ENCODE data around the gene DGKI.

Gene DGKI

DNA sequence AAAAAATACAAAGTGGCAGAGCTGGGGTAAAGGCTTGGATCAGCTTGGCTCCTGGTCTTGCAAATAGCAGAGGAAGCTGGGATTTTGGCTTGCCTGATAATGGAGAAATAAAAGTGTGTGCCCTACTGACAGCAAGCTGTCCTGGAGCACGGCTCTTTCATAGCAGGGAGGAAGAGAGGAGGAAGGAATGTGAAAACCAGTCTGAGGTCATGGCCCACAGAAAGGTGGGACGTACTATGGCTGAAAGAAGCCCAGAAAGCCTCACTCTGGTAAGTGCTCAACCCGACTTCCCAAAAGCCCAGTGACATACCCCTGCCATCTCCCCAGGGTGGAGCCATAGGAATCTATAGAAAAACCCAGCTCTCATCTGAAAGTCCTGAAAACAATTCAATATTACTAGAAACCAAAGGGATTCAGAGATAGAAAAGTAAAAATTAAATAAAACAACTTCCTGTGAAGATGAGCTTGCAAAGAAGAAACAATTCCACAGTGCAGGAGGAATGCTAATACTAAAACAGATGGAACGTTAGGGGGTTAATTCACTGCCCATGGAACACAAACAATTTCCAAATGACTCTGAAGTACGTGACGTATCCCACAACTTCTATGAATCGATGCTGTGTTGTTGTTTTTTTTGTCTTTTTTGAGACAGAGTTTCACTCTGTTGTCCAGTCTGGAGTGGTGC is 256.6 kb downstream of the DGKI start:
- DNase-seq, result no peak

DNA sequence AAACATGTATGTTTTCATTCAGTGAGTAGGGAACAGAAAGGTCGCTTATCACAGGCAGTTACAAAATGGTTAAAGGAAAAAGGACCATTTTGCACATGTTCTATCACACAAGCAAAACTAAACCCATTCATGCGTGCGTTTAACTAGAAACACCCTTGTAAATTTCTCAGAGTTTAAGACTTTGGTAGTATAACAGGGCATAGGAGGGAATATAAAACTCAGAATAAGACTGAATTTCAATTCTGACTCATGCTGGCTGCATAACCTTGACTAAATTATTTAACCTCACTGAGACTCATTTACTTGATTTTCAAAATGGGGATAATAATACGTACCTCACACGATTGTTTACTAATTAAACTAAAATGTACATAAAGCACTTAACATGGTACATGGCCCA is 259.4 kb downstream of the DGKI start:
- DNase-seq, result no peak

DNA sequence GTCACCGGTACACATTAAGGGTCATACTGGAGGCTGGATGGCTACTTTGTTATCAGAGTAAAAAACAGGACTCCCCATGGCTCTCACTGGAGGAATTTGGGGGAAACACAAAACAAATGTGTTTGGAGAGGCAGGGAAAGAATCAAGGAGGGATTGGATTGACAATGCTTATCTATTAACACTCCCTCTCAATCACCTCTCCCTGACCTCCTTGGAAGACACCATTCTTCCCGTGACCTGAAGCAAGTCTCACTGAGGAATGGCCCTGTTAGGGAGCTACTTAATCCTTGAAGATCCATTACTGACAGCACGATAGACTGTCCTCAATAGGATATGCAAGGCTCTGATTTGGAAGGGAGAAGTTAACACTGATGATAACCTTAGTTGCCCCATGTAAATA is 261.2 kb downstream of the DGKI start:
- DNase-seq, result no peak

DNA sequence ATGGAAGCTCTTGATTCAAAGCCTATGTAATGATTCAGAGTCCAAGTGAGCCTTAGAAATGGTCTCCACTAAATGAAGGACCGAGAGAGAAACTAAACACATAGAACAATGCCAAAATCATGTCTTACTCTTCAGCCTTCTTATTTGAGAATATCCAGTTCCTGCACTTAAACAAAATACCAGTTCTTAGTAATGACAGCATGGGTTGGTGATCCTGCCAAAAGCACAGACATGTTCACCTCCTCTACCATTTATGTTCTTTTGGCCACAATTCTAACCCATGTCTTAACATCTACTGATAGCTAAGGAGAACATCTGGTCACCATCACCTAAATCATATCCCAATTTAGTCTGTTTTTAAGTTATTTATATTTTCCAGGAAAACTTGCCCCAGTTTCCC is 263.6 kb downstream of the DGKI start:
- DNase-seq, result no peak

- DNase-seq, result no peak
Observed at GRCh38 chr7:137579913-137580640, 266.7 kb downstream of the DGKI start.

- DNase-seq, result no peak
Observed at GRCh38 chr7:137578541-137578940, 268.2 kb downstream of the DGKI start.

- DNase-seq, result no peak
Observed at GRCh38 chr7:137577184-137577583, 269.6 kb downstream of the DGKI start.

DNA sequence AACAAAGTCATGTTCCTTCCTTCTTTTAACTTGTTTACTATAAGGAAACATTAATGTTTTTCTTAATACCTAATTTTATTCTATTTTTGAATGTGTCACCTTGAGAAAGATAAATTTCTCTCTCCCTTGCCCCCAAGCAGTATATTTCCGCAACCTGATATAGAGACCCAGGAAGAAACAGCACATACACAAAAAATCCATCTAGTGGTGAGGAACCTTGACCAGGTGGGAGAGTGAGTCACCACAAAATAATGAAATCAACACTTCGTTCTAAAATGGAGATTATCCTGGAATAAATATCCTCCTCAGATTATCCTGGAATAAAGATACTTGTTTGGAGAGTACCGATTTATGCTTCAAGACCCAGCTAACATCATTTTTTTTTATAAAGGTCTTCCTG is 270.3 kb downstream of the DGKI start:
- no peak for DNase-seq

DNA sequence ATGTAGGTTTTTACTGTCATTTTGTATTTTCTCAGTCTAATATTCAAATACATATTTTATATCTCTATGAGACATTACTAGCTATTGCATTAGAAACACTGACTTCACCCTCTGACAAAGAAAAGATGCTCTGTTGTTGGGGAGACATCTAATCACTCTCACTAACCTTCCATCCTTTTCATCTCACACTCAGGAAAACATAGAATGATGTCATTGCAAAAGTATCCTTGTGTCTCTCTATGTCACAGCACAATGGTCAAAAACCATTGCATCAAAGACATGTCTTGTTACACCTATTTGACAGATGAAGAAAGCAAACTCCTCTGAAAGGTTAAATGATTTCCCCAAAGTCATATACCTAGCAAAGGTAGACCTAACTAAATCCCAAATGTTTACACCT is 272.0 kb downstream of the DGKI start:
- DNase-seq, result no peak

- DNase-seq, result no peak
Observed at GRCh38 chr7:137572056-137572784, 274.6 kb downstream of the DGKI start.

DNA sequence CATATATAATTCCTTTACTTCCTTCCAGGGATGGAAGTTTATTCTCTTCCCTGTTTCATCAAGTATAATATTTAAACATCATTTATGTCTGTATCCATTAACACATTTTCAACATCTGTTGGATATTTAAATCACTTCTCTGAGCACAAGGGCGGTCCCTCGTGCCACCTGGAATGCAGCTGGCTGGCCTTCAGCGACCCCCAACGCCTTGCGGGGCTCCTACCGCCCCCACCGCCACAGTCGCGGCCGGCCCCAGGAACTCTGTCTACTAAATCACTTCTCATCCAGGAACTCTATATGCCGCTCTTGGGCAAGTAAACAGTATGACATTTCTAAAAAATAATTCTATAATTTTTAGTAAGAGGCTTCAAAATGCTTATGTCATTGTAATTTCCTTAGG is 282.1 kb downstream of the DGKI start:
- no peak for DNase-seq

- no peak for DNase-seq
Observed at GRCh38 chr7:137563981-137564380, 282.8 kb downstream of the DGKI start.

DNA sequence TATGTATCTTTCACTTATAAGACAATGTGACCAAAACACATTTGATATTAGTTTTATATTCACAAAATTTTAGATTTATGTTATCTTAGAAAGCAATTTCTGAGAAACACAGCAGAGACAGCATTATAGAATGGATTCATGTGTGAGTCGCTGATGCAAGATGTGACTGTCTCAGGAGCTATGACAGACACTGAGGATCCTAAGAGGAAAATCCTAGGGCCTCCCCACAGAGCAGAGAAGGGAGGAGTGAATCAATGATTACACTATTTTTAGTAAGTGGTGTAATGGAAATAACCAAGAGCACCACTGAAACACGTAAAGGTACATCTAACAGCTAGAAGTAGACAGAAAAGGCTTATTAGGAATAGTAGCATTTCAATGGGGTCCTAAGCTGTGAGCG is 299.3 kb downstream of the DGKI start:
- DNase-seq, result no peak

GRCh38 chr7:137546671-137547070 is 300.1 kb downstream of the DGKI start:
- no peak for DNase-seq

- DNase-seq, result no peak
Observed at GRCh38 chr7:137546009-137546408, 300.8 kb downstream of the DGKI start.

- no peak for DNase-seq
Observed at GRCh38 chr7:137545059-137545716, 301.6 kb downstream of the DGKI start.

- no peak for DNase-seq
Observed at GRCh38 chr7:137544453-137545058, 302.2 kb downstream of the DGKI start.

GRCh38 chr7:137539111-137539715 is 307.6 kb downstream of the DGKI start:
- no peak for DNase-seq

DNA sequence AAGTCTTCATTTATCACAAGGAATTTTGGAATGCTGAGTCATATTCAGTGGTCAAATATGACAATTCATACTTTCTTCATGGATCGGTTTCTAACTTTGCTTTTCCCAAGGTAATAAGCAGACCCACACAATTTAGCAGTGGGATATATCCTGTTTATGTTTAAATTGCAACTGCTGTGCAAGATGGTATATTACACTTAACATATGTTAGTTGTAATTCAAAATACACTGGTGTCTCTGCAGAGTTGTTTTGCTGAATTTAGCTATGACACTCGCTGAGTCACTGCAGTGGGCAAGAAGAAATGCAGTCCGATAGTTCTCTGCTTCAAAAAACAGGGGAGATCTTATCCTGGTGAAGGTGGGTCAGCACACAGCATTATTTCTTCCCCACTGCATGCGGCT is 308.4 kb downstream of the DGKI start:
- DNase-seq, result no peak

DNA sequence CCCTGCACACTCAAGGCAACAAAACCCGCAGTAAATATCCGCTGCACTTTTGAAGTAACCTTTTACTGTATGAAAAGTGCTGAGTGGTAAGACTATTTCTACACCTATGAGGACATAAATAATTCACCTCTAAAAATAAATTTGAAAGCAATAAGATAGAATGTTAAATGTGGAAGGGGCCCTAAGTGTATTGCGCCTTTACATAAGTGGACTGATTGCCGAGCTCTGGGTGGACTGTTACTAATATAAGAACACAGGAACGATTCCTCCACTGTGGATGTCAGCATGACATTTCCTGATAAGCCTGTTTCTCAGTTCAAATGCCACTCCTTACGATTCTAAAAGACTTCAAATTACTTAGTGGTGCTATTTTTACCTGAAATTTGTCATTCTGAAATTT is 311.2 kb downstream of the DGKI start:
- DNase-seq, result no peak

- DNase-seq, result no peak
Observed at GRCh38 chr7:137531671-137532070, 315.1 kb downstream of the DGKI start.

DNA sequence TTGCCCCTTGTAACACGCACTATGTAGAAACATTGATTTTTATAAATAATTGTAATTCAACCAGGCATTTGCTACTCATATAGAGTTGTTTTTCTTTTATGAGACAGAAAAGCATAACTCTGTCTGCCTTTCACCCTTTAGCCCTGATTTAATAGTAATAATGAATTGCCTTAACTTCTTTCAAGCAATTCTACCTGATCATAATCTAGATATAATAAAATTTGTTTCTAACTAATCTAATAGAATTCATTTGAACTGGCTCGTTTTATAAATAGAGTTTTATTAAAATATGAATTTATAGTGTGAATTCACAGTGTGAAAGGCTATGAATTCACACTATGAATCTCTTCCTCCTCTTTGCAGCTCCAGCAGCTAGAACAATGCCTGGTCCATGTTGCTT is 319.1 kb downstream of the DGKI start:
- no peak for DNase-seq

DNA sequence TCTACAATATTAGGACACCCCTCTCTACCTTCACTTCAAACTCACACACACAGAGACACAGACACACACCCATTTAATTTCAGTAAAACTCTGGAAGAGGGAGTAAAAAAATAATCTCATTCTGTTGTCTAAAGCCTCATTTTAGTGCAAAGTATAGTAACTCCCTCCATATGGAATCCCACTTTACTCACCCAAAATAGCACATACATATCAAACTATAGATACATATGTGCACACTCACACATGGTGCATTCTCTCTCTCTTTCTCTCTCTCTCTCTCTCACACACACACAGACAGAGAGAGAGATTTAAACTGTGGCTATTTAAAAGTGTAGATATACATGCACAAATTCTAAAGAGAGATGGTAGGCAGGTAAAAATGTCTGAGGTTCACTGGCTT is 323.6 kb downstream of the DGKI start:
- DNase-seq, result no peak
